Astrocyte (in vitro differentiated cells and primary cell): Measurements from ENCODE around the gene ACTG2. TPM values are rescaled to one million over a fixed set of nuclear protein-coding genes. Genes with fewer than 3 reads are reported as not detected.

Source experiments
- DNase-seq: peaks from one replicate; pipeline ENCODE4 v3.0.0-alpha.2; 2010; ENCODE audit warnings: low read depth
- FAIRE-seq: peaks from 2 replicates; lab custom pipeline; 2011; peaks lifted over from hg19 to GRCh38; lab: Jason Lieb, UNC
- H2AFZ ChIP-seq: 2 replicates; pipeline ENCODE4 v1.6.0; 2012; ENCODE audit warnings: low read depth, low read length, inconsistent platforms
- H3K27ac ChIP-seq: 2 replicates; pipeline ENCODE4 v1.5.1; 2011; ENCODE audit warnings: low read depth, low read length, inconsistent platforms
- H3K27me3 ChIP-seq: 2 replicates; pipeline ENCODE4 v1.6.0; 2011; ENCODE audit warnings: low read length, inconsistent platforms; ENCODE audit not compliant: insufficient read depth
- H3K36me3 ChIP-seq: 2 replicates; pipeline ENCODE4 v1.5.1; 2011; ENCODE audit warnings: low read length, inconsistent platforms; ENCODE audit not compliant: insufficient read depth
- H3K4me1 ChIP-seq: 2 replicates; pipeline ENCODE4 v1.5.1; 2011; ENCODE audit warnings: low read length, inconsistent platforms; ENCODE audit not compliant: insufficient read depth
- H3K4me2 ChIP-seq: 2 replicates; pipeline ENCODE4 v1.6.0; 2012; ENCODE audit warnings: low read length, inconsistent platforms
- H3K4me3 ChIP-seq: 2 replicates; pipeline ENCODE4 v1.5.1; 2011; ENCODE audit warnings: low read depth, mild to moderate bottlenecking, low read length, inconsistent platforms; ENCODE audit not compliant: insufficient read depth
- H3K79me2 ChIP-seq: 2 replicates; pipeline ENCODE4 v1.6.0; 2012; ENCODE audit warnings: mild to moderate bottlenecking, low read length, inconsistent platforms; ENCODE audit not compliant: insufficient read depth
- H3K9ac ChIP-seq: 2 replicates; pipeline ENCODE4 v1.6.0; 2012; ENCODE audit warnings: mild to moderate bottlenecking, low read length, inconsistent platforms
- H3K9me3 ChIP-seq: 2 replicates; pipeline ENCODE4 v1.5.1; 2012; ENCODE audit warnings: low read depth, mild to moderate bottlenecking, low read length, inconsistent platforms; ENCODE audit not compliant: insufficient read depth
- H4K20me1 ChIP-seq: 2 replicates; pipeline ENCODE4 v1.6.0; 2012; ENCODE audit warnings: low read length, inconsistent platforms; ENCODE audit not compliant: insufficient read depth
- H3K27ac Mint-ChIP-seq: one replicate; pipeline ENCODE4 v1.8.0; 2021; ENCODE audit warnings: mild to moderate bottlenecking, mixed read lengths; ENCODE audit not compliant: unreplicated experiment
- H3K27me3 Mint-ChIP-seq: one replicate; pipeline ENCODE4 v1.8.0; 2021; ENCODE audit warnings: low read depth, mixed read lengths; ENCODE audit not compliant: unreplicated experiment
- H3K36me3 Mint-ChIP-seq: one replicate; pipeline ENCODE4 v1.8.0; 2021; ENCODE audit warnings: low read depth, mixed read lengths; ENCODE audit not compliant: unreplicated experiment
- H3K4me1 Mint-ChIP-seq: one replicate; pipeline ENCODE4 v1.8.0; 2021; ENCODE audit warnings: low read depth, mixed read lengths; ENCODE audit not compliant: unreplicated experiment
- H3K4me3 Mint-ChIP-seq: one replicate; pipeline ENCODE4 v1.8.0; 2021; ENCODE audit warnings: mild to moderate bottlenecking, moderate library complexity, mixed read lengths; ENCODE audit not compliant: unreplicated experiment
- H3K9me3 Mint-ChIP-seq: one replicate; pipeline ENCODE4 v1.8.0; 2021; ENCODE audit warnings: mild to moderate bottlenecking, mixed read lengths; ENCODE audit not compliant: unreplicated experiment
- EZH2 ChIP-seq: IDR thresholded peaks from 2 replicates; pipeline ENCODE4 v1.6.1; 2012; ENCODE audit warnings: mild to moderate bottlenecking, low read length, inconsistent platforms; ENCODE audit not compliant: insufficient read depth
- total RNA-seq: library from RNA; stranded (reverse); gene quantifications from 2 replicates; pipeline ENCODE4 v1.2.1, GENCODE V29; 2021
- TF ChIP-seq, protein P1 (sequence below): IDR thresholded peaks from 2 replicates; pipeline ENCODE4 v1.5.1; 2011; ENCODE audit warnings: low read depth, mild to moderate bottlenecking, inconsistent platforms, low read length, moderate library complexity; ENCODE audit not compliant: insufficient read depth

The ACTG2 gene
- total RNA-seq, 1 donor from 2014 or later, result 298 TPM

DNA sequence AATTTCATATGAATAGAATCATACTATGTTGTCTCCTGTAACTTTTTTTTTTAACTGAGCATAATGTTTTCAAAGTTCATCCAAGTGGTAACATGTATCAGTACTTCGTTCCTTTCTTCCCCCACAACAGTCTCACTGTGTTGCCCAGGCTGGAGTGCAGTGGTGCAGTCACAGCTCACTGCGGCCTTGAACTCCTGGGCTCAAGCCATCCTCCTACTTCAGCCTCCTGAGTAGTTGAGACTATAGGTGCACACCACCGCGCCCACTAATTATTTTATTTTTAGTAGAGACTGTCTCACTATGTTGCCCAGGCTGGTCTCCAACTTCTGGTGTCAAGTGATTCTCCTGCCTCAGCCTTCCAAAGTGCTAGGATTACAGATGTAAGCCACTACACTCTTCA lies 68.5 kb downstream of the ACTG2 start:
- Histone ChIP-seq H3K4me1 (no peaks in the 10 kb centered on the region), H3K36me3 (peaks cover 23% of the 10 kb centered on the region), H3K27me3 (no peaks in the 10 kb centered on the region), H3K9ac (no peak overlapping the region), H3K27ac (no peak overlapping the region), H4K20me1 (peaks cover 17% of the 10 kb centered on the region), H3K79me2 (no peaks in the 10 kb centered on the region), H2AFZ (no peak overlapping the region), H3K9me3 (no peaks in the 10 kb centered on the region), H3K4me2 (no peak overlapping the region), H3K4me3 (no peak overlapping the region)
- no peaks in the 10 kb centered on the region for H3K4me1 Mint-ChIP-seq
- H3K4me3 Mint-ChIP-seq, result no peak overlapping the region
- FAIRE-seq, result no peak
- no peak overlapping the region for H3K27ac Mint-ChIP-seq
- TF ChIP-seq EZH2, result no peak
- TF ChIP-seq, protein P1, sequence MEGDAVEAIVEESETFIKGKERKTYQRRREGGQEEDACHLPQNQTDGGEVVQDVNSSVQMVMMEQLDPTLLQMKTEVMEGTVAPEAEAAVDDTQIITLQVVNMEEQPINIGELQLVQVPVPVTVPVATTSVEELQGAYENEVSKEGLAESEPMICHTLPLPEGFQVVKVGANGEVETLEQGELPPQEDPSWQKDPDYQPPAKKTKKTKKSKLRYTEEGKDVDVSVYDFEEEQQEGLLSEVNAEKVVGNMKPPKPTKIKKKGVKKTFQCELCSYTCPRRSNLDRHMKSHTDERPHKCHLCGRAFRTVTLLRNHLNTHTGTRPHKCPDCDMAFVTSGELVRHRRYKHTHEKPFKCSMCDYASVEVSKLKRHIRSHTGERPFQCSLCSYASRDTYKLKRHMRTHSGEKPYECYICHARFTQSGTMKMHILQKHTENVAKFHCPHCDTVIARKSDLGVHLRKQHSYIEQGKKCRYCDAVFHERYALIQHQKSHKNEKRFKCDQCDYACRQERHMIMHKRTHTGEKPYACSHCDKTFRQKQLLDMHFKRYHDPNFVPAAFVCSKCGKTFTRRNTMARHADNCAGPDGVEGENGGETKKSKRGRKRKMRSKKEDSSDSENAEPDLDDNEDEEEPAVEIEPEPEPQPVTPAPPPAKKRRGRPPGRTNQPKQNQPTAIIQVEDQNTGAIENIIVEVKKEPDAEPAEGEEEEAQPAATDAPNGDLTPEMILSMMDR, result no peak
- DNase-seq, result no peak
- peaks cover 12% of the 10 kb centered on the region for H3K9me3 Mint-ChIP-seq
- H3K27me3 Mint-ChIP-seq, result no peaks in the 10 kb centered on the region
- H3K36me3 Mint-ChIP-seq, result peaks cover 32% of the 10 kb centered on the region

DNA sequence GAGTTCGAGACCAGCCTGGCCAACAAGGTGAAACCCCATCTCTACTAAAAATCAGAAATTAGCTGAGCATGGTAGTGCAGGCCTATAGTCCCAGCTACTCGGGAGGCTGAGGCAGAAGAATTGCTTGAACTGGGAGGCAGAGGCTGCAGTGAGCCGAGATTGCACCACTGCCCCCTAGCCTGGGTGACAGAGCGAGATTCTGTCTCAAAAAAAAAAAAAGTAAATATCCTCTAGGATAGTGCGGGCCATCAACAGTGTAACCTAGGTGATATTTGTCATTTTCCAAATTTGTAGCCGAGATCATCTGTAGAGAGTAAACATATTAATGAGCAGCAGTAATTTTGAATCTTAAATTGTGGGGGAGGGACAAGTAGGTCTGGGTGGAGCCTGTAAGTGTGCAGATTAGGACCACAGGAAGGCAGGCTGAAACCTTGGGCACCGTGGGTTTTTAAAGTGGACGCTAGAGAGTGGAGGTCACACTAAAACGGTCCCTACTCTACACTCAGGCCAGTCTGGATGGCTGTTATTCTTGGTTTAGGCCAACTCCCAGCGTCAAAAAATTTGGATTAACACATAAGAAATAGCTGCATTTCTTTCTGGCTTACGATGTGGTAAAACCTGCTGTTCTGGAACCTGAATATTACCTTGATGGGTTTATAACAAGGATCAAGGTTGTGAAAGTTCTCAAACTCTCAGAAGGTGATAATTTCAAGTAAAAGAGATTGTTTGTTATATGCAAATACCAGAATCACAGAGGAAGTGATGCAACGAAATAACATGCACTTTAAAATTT lies 69.2 kb downstream of the ACTG2 start:
- Histone ChIP-seq H3K4me2 (no peak overlapping the region), H3K36me3 (peaks cover 15% of the 10 kb centered on the region), H2AFZ (no peak overlapping the region), H3K27ac (no peak overlapping the region), H3K27me3 (peaks cover 3% of the 10 kb centered on the region), H3K4me3 (no peak overlapping the region), H4K20me1 (peaks cover 9% of the 10 kb centered on the region), H3K4me1 (no peaks in the 10 kb centered on the region), H3K79me2 (no peaks in the 10 kb centered on the region), H3K9me3 (no peaks in the 10 kb centered on the region), H3K9ac (no peak overlapping the region)
- H3K4me1 Mint-ChIP-seq, result no peaks in the 10 kb centered on the region
- FAIRE-seq (no peak), DNase-seq (no peak)
- peaks cover 12% of the 10 kb centered on the region for H3K9me3 Mint-ChIP-seq
- TF ChIP-seq, protein P1, result no peak
- TF ChIP-seq EZH2, result no peak
- H3K4me3 Mint-ChIP-seq, result no peak overlapping the region
- H3K27me3 Mint-ChIP-seq, result peaks cover 1% of the 10 kb centered on the region
- H3K36me3 Mint-ChIP-seq, result peaks cover 26% of the 10 kb centered on the region
- H3K27ac Mint-ChIP-seq, result no peak overlapping the region

DNA sequence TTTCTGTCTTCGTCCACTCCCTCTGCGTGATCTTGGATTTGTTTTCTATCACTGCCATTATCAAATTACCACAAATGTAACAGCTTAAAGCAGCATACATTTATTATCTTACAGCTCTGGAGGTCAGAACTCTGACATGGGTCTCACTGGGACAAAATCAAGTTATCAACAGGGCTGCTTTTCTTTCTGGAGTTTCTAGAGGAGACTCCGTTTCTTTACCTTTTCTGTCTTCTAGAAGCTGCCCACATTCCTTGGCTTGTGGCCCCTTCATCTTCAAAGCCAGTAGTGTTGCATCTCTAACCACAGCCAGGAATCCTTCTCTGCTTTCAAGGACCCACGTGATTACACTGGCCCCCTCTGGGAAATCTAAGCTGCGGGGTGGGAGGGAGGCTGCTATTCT lies 70.0 kb downstream of the ACTG2 start:
- peaks cover 6% of the 10 kb centered on the region for H3K27me3 ChIP-seq
- H3K4me3 Mint-ChIP-seq, result no peak overlapping the region

More for the DNA sequence above, 70.0 kb downstream of the ACTG2 start:
- Mint-ChIP-seq H3K4me1 (no peaks in the 10 kb centered on the region), H3K27me3 (peaks cover 3% of the 10 kb centered on the region), H3K9me3 (peaks cover 12% of the 10 kb centered on the region), H3K27ac (no peak overlapping the region), H3K36me3 (peaks cover 22% of the 10 kb centered on the region)
- Histone ChIP-seq H3K9me3 (no peaks in the 10 kb centered on the region), H3K79me2 (no peaks in the 10 kb centered on the region), H4K20me1 (peaks cover 4% of the 10 kb centered on the region), H3K9ac (no peak overlapping the region), H3K4me3 (no peak overlapping the region), H3K4me2 (no peak overlapping the region), H3K36me3 (peaks cover 15% of the 10 kb centered on the region), H2AFZ (no peak overlapping the region), H3K4me1 (no peaks in the 10 kb centered on the region), H3K27ac (no peak overlapping the region)
- no peak for DNase-seq
- TF ChIP-seq, protein P1, result no peak
- TF ChIP-seq EZH2, result no peak
- FAIRE-seq, result no peak
